ENCODE measurements around the gene NOC2L.

Gene NOC2L
- total RNA-seq: 63.3 to 78.0 (median 70.5) reads per million in 3 donors

DNA sequence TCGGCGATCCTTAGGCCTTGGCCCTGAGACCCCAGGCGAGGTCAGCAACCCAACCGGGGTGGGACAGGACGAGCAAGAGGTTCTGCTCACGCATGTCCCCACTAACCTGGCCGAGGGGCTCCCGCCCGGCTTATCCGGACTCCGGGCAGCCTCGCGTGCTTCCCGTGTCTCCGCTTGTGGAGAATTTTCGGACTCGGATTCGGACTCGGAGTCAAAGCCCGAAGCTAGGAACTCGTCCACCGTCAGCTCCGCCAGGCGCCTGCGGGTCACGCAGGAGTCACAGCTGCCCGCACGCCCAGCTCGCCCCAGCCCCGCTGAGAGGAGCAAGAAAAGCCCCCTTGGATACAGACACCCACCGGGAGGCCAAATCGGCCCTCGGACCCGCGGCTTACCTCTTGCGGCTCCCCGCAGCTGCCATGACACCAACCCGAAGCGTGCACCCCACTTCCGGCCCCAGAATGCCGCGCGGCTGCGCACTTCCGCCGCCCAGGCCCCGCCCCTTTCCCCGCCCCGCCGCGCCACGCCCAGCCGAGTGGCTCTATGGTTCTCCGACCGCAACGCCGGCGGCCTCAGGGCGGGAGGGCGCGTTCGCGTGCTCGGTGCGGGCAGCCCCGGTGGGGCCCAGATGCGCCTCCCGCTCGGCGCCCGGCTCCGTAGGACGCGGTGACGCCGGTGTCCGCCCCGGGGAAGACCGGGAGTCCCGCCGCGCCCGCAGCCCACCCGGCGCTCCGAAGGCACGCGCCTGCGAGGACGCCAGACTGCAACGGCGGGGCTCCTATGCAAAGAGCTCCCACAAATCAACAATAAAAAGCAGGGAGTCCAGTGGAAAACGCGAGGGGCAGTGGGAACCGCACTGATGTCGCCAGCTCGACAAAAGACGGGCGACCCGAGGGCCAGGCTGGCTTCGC lies at the start of gene NOC2L:
TSS of gene NOC2L (minus strand) at position 434 of the 908 bp plus-strand sequence. CDS start at position 418, 16 bp downstream.
- no peaks in the 10 kb centered on the region for H3K27me3 ChIP-seq (replicated peaks; ENCODE audit: control insufficient read depth, insufficient read depth, low read length, poor library complexity, severe bottlenecking)
- no peaks in the 10 kb centered on the region for H3K9me3 ChIP-seq (ENCODE audit: control insufficient read depth, low read length)
- DNase-seq: peak; percentile 90 to 95 (median 91)
- peaks cover 33% of the 10 kb centered on the region for H3K4me1 ChIP-seq (ENCODE audit: control insufficient read depth, insufficient read depth, low read length, poor library complexity, severe bottlenecking)
- peak within 1 kb of the TSS; percentile 95 for H3K4me3 ChIP-seq (ENCODE audit: insufficient read depth, low read depth, low read length, poor library complexity, severe bottlenecking)
- peak within 1 kb of the TSS; percentile 71 for H3K27ac ChIP-seq (ENCODE audit: insufficient read depth, low read length, poor library complexity, severe bottlenecking)
- peaks cover 32% of the 10 kb centered on the region for H3K36me3 ChIP-seq (ENCODE audit: control insufficient read depth, insufficient read depth, low read length)

DNA sequence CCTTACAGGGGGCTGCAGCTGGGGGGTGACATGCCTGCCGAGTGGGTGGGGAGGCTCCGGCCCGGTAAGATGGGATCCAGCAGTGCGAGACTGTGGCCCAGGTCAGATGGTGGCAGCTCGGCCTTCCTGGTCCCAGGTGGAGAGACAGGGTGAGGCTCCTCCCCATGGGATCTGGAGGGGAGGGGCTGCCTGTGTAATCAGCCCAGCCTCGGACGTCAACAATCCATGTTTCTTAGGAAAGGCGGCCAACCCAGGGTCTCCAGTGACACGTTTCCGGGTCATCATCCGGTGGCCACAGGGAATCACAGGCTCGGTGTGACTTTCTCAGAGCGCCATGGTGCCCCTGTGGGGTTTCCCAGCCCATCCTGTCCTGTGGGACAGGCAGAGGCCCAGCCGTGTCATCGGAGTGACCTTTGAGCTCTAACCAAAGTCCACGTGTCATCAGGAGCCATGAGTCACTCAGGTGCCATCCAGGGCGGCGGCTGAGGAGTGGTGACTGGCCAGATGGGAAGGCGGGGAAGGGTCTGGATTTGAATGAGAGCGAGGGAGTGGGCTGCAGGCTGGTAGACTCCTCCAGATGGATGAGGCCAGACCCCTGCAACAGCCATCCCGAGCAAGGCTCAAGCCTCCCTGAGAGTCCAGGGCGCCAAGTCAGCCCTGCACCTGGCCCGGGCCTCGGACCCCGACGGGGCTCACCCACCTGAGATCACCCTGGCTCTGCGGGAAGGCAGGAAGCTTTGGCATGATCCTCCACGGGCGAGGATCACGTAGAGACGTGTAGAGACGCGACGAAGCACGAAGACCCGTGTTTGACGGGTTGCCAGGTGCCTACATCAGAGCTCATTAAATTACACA lies 47.5 kb upstream of the NOC2L start:
- Histone ChIP-seq H3K27ac (ENCODE audit: insufficient read depth, low read length, poor library complexity, severe bottlenecking) (no peak overlapping the region), H3K4me3 (ENCODE audit: insufficient read depth, low read depth, low read length, poor library complexity, severe bottlenecking) (no peak overlapping the region), H3K27me3 (replicated peaks; ENCODE audit: control insufficient read depth, insufficient read depth, low read length, poor library complexity, severe bottlenecking) (peaks cover 47% of the 10 kb centered on the region), H3K9me3 (ENCODE audit: control insufficient read depth, low read length) (no peaks in the 10 kb centered on the region), H3K4me1 (ENCODE audit: control insufficient read depth, insufficient read depth, low read length, poor library complexity, severe bottlenecking) (peaks cover 16% of the 10 kb centered on the region), H3K36me3 (ENCODE audit: control insufficient read depth, insufficient read depth, low read length) (no peaks in the 10 kb centered on the region)
- DNase-seq: no peak

DNA sequence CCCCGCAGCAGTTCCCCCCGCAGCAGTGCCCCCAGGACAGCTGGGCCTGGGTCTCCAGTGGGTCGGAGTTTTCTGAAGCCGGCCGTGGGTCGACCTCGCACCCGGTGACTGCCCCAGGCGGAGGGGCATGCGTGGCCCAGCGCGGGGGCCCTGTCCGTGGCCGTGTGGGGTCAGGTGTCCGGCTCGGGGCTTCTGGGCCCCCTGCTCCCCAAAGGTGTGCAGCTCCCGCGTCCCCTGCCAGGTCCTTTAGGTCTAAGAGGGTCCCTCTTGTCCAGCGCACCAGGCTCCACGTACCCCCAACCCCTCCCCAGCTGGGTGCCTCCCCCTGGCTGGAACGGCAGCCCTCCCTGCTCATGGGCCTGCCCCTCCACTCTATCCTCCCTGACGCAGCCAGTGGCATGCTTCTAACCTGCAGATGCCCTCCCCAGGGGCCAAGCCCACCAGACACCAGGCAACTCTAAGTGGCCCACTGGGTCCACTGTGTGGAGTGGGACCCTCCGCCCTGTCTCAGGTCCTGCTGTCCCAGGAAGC lies 46.8 kb upstream of the NOC2L start:
- H3K4me3 ChIP-seq (ENCODE audit: insufficient read depth, low read depth, low read length, poor library complexity, severe bottlenecking): no peak overlapping the region
- H3K4me1 ChIP-seq (ENCODE audit: control insufficient read depth, insufficient read depth, low read length, poor library complexity, severe bottlenecking): peaks cover 23% of the 10 kb centered on the region
- no peaks in the 10 kb centered on the region for H3K9me3 ChIP-seq (ENCODE audit: control insufficient read depth, low read length)
- H3K27me3 ChIP-seq (replicated peaks; ENCODE audit: control insufficient read depth, insufficient read depth, low read length, poor library complexity, severe bottlenecking): peaks cover 54% of the 10 kb centered on the region
- DNase-seq: no peak
- no peaks in the 10 kb centered on the region for H3K36me3 ChIP-seq (ENCODE audit: control insufficient read depth, insufficient read depth, low read length)
- no peak overlapping the region for H3K27ac ChIP-seq (ENCODE audit: insufficient read depth, low read length, poor library complexity, severe bottlenecking)

DNA sequence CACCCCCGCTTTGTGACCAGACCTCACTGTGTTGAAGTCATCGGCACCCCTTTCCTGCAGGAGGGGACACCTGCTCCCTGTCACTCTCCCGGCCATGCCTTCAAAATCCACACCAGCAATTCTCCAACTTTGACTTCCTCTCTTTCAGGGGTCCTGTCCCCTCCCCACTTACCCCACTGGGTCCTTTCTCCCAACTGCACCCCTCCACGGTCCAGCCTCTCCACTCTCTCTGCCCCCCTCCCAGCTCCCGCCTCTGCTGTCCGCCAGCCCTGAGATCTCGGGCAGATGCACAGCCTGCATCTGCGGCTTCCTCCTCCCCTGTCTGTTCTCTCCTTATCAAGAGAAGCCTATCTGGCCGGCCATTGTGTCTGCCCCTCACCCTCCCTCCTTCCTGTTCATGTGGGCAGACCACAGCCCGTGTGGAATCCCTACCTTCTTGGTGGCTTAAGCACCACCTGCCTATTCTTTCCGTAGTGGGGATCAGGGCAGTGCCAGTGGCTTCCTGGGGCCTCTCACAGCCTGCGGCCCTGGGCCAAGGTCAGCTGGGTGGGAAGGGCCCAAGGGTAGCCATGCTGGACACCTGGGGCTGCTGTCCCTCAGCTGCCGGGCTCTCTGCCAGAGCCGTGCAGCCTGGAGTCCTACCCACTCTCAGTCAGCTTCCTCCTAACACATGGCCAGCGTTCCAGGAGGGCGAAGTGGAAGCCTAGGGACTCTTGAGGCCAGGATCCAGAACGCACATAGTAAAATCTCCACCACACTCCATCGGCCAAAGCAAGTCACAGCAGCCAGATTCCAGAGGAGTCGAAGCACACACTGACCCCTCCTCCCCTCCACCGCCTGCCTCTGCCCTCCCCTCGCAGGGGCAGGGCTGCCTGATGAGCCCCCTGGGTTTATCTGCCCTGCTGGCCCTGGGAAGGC lies 46.0 kb upstream of the NOC2L start:
- Histone ChIP-seq H3K9me3 (ENCODE audit: control insufficient read depth, low read length) (no peaks in the 10 kb centered on the region), H3K4me1 (ENCODE audit: control insufficient read depth, insufficient read depth, low read length, poor library complexity, severe bottlenecking) (peaks cover 31% of the 10 kb centered on the region), H3K4me3 (ENCODE audit: insufficient read depth, low read depth, low read length, poor library complexity, severe bottlenecking) (no peak overlapping the region), H3K27me3 (replicated peaks; ENCODE audit: control insufficient read depth, insufficient read depth, low read length, poor library complexity, severe bottlenecking) (peaks cover 62% of the 10 kb centered on the region), H3K27ac (ENCODE audit: insufficient read depth, low read length, poor library complexity, severe bottlenecking) (no peak overlapping the region), H3K36me3 (ENCODE audit: control insufficient read depth, insufficient read depth, low read length) (no peaks in the 10 kb centered on the region)
- DNase-seq: no peak

DNA sequence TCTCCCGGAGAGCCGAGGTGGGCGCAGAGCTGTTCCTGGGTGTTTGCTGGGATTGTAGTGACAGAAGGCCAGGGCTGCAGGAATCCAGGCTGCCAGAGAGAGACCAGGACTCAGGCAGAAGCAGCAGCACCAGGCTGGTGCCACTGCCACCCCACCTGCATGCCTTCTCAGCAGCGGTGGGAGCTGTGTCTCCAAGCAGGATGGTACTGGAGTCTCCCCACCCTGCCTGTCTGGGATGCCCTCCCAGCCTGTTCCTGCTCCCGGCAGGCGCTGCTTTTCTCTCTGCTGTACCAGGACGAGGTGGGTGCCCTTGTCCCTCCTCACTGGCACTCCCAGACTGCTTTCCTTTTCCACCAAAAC lies 45.3 kb upstream of the NOC2L start:
- Histone ChIP-seq H3K36me3 (ENCODE audit: control insufficient read depth, insufficient read depth, low read length) (no peaks in the 10 kb centered on the region), H3K4me1 (ENCODE audit: control insufficient read depth, insufficient read depth, low read length, poor library complexity, severe bottlenecking) (peaks cover 35% of the 10 kb centered on the region), H3K27me3 (replicated peaks; ENCODE audit: control insufficient read depth, insufficient read depth, low read length, poor library complexity, severe bottlenecking) (peaks cover 66% of the 10 kb centered on the region), H3K9me3 (ENCODE audit: control insufficient read depth, low read length) (no peaks in the 10 kb centered on the region), H3K4me3 (ENCODE audit: insufficient read depth, low read depth, low read length, poor library complexity, severe bottlenecking) (no peak overlapping the region), H3K27ac (ENCODE audit: insufficient read depth, low read length, poor library complexity, severe bottlenecking) (no peak overlapping the region)
- no peak for DNase-seq

DNA sequence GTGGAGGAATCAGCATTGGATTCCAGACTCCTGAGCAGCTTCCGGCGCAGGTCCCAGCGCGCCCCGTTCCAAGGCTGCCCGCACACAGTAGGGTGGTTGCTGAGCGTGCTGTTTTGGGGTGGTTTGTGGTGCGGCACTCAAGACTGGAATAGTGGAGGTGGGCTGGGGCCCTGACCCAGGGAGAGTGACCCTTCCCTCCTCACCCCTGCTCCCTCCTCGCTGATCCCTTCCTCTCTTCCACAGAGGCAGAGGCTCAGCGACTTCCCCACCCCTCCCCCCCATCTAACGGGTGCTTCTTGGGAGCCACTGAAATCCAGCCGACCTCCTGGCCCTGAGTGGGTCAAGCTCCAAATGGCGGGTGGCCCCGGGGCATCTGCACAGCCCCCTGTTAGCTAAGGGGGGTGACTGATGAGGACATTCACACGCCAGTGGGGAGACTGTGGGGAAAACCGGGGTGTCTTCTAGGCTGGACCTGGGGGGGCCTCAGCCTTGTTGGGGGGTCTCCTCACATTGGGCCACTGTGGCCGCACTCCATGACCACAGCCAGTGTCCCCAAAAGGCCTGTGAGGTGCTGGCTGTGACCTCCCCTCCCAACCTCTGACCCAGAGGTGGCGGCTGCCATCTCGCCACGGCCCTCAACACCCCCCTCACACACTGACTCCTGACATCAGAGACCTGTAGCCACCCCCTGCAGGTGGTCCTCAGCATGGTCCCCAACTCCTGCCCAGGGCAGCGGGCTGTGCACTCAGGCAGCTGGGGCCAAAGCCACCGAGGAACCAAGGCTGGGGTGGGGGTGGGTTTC lies 44.8 kb upstream of the NOC2L start:
- Histone ChIP-seq H3K27ac (ENCODE audit: insufficient read depth, low read length, poor library complexity, severe bottlenecking) (no peak overlapping the region), H3K36me3 (ENCODE audit: control insufficient read depth, insufficient read depth, low read length) (no peaks in the 10 kb centered on the region), H3K27me3 (replicated peaks; ENCODE audit: control insufficient read depth, insufficient read depth, low read length, poor library complexity, severe bottlenecking) (peaks cover 72% of the 10 kb centered on the region), H3K4me1 (ENCODE audit: control insufficient read depth, insufficient read depth, low read length, poor library complexity, severe bottlenecking) (peaks cover 41% of the 10 kb centered on the region), H3K9me3 (ENCODE audit: control insufficient read depth, low read length) (no peaks in the 10 kb centered on the region), H3K4me3 (ENCODE audit: insufficient read depth, low read depth, low read length, poor library complexity, severe bottlenecking) (no peak overlapping the region)
- DNase-seq: no peak

DNA sequence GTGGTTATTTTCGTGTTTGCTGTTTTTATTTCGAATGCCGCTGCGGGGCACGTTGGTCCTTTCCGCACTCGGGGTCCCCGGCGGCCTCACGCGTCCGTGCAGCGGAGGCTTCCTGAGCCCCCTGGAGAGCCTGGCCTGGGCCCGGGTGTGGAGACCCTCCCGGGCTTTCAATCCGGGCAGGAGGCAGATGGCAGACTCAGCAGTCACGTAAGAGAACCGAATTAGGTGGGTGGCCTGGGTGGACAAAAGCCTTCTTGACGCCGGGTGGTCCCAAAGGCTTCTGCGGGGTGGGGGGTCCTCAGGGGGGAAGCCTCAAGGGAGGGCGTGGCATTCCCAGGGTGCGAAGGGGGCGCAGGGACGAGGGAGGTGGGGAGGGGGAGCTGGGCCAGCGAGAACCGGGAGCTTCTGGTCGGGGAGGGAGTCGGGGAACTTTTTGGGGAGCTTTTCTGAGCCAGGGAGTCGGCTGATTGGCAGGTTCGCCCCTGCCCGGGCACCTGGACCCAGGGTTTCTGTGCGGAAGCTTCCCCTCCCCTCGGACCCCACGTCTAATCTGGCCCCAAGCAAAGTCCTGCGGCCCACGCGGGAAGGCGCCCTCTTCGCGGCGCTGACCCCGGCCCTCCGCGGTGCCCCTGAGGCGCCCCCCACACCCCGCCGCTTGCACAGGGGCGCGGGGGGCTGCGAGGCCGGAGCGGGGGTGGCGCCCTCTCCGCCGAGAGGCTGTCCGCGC lies 42.2 kb upstream of the NOC2L start:
- H3K9me3 ChIP-seq (ENCODE audit: control insufficient read depth, low read length): no peaks in the 10 kb centered on the region
- no peak for DNase-seq
- peaks cover 90% of the 10 kb centered on the region for H3K27me3 ChIP-seq (replicated peaks; ENCODE audit: control insufficient read depth, insufficient read depth, low read length, poor library complexity, severe bottlenecking)
- peaks cover 51% of the 10 kb centered on the region for H3K4me1 ChIP-seq (ENCODE audit: control insufficient read depth, insufficient read depth, low read length, poor library complexity, severe bottlenecking)
- no peak overlapping the region for H3K27ac ChIP-seq (ENCODE audit: insufficient read depth, low read length, poor library complexity, severe bottlenecking)
- H3K36me3 ChIP-seq (ENCODE audit: control insufficient read depth, insufficient read depth, low read length): no peaks in the 10 kb centered on the region
- peak overlapping the region; percentile 45 for H3K4me3 ChIP-seq (ENCODE audit: insufficient read depth, low read depth, low read length, poor library complexity, severe bottlenecking)

DNA sequence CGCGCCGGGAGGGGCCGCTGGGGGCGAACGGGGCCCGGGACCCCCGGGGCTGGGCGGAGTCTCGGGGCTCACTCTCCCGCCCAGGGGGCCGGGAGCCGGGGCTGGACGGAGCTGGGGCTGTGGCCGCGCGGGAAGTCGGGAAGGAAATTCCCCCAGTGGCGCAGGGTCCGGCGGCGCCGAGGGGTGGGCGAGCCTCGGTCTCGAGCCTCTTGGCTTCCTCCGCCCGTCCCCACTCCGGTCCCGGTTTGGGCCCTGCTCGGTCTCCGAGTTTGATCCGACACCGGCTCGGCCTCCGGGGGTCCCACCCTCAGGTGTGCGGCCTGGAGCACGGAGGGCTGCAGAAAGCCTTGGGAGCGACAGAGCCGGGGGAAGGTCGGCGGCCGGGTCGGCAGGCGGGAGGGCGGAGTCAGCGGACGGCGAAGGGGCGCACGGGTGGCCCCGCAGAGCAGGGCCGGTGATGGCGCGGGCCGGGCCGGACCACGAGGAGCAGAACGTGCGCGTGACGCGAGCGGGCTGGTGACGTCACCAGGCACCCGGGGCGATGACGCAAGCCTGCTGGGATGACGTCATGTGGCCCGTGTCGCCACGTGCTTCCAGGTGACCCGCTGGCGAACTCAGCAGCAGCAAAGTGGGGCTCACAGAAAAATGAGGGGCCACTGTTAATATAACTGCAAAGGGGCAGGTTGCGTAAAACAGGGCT lies 41.5 kb upstream of the NOC2L start:
- H3K9me3 ChIP-seq (ENCODE audit: control insufficient read depth, low read length): no peaks in the 10 kb centered on the region
- DNase-seq: peak; percentile 62 to 71 (median 66)
- H3K27ac ChIP-seq (ENCODE audit: insufficient read depth, low read length, poor library complexity, severe bottlenecking): peak overlapping the region; percentile 25
- H3K4me1 ChIP-seq (ENCODE audit: control insufficient read depth, insufficient read depth, low read length, poor library complexity, severe bottlenecking): peaks cover 54% of the 10 kb centered on the region
- H3K4me3 ChIP-seq (ENCODE audit: insufficient read depth, low read depth, low read length, poor library complexity, severe bottlenecking): peak overlapping the region; percentile 45
- peaks cover 83% of the 10 kb centered on the region for H3K27me3 ChIP-seq (replicated peaks; ENCODE audit: control insufficient read depth, insufficient read depth, low read length, poor library complexity, severe bottlenecking)
- H3K36me3 ChIP-seq (ENCODE audit: control insufficient read depth, insufficient read depth, low read length): no peaks in the 10 kb centered on the region

All from effector memory CD4-positive, alpha-beta T cell (primary cell).